Naive thymus-derived CD8-positive, alpha-beta T cell (primary cell): ENCODE measurements around the gene PREX1. TPM values are rescaled to one million over a fixed set of nuclear protein-coding genes. Genes with fewer than 3 reads are reported as not detected.

Experiments used
- ATAC-seq, 2 donors: fragments of 150-1000 bp; cut with Tn5 transposase in 1 of 2; sonication (Bioruptor Pico), chemical (Tn5 transposase) in 1 of 2; 1 replicate in 1 of 2; 2 replicates in 1 of 2; pipeline ENCODE4 v1.10.0; 2021; ENCODE audit warnings: mild to moderate bottlenecking in 2 of 2, moderate library complexity in 2 of 2
- POLR2A ChIA-PET: fragments of 350-600 bp; sonication (Branson Sonifier 250); formaldehyde crosslinking; loops from one replicate; lab custom pipeline; 2021; ENCODE audit warnings: antibody characterized with exemption; lab: Charles Lee
- DNase-seq, 10 donors: peaks; one replicate each; pipeline versions ENCODE4 v3.0.0 to v3.0.0-alpha.2; 2020 to 2022
- H3K27ac Mint-ChIP-seq, 10 donors: one replicate each; pipeline ENCODE4 v1.8.0; 2020 to 2022; ENCODE audit warnings: mild to moderate bottlenecking in 10 of 10, mixed read lengths in 10 of 10, moderate library complexity in 4 of 10, inconsistent platforms in 1 of 10
- H3K27me3 Mint-ChIP-seq, 5 donors: one replicate each; pipeline ENCODE4 v1.8.0; 2021 to 2022; ENCODE audit warnings: mixed read lengths in 5 of 5
- H3K36me3 Mint-ChIP-seq, 3 donors: one replicate each; pipeline ENCODE4 v1.8.0; 2020 to 2022; ENCODE audit warnings: mixed read lengths in 3 of 3, mild to moderate bottlenecking in 2 of 3, inconsistent platforms in 1 of 3
- H3K4me1 Mint-ChIP-seq, 4 donors: one replicate each; pipeline ENCODE4 v1.8.0; 2021 to 2022; ENCODE audit warnings: mixed read lengths in 4 of 4
- H3K4me3 Mint-ChIP-seq, 10 donors: one replicate each; pipeline ENCODE4 v1.8.0; 2020 to 2022; ENCODE audit warnings: mild to moderate bottlenecking in 10 of 10, mixed read lengths in 10 of 10, moderate library complexity in 6 of 10, inconsistent platforms in 1 of 10
- H3K9me3 Mint-ChIP-seq, 9 donors: one replicate each; pipeline ENCODE4 v1.8.0; 2020 to 2022; ENCODE audit warnings: mixed read lengths in 9 of 9, mild to moderate bottlenecking in 3 of 9, inconsistent platforms in 1 of 9, moderate library complexity in 1 of 9
- polyA plus RNA-seq, 3 donors: library from polyadenylated mRNA; unstranded; fragments of 300-500 nt; fragmentation: Illumina TruSeq; gene quantifications; one replicate each; pipeline ENCODE4 v1.2.3, GENCODE V29; 2021
- total RNA-seq, 8 experiments: library from RNA in 2 of 8; stranded (reverse) in 2 of 8; gene quantifications; one replicate each; pipeline ENCODE4 v1.2.3 and lab custom pipeline; 2021 to 2026

PREX1 gene
- total and polyA plus RNA-seq, 5 experiments from 2014 or later: 14.4 to 141 (median 38.5) TPM

- POLR2A ChIA-PET: interaction anchor here (0.7 to 1.6 kb wide), 2 partner anchors 958 to 1494 kb away, joined by 3 read pairs; no protein-coding TSS in a partner anchor
Observed at GRCh38 chr20:48621376-48622078, 206.3 kb downstream of the PREX1 start.

DNA sequence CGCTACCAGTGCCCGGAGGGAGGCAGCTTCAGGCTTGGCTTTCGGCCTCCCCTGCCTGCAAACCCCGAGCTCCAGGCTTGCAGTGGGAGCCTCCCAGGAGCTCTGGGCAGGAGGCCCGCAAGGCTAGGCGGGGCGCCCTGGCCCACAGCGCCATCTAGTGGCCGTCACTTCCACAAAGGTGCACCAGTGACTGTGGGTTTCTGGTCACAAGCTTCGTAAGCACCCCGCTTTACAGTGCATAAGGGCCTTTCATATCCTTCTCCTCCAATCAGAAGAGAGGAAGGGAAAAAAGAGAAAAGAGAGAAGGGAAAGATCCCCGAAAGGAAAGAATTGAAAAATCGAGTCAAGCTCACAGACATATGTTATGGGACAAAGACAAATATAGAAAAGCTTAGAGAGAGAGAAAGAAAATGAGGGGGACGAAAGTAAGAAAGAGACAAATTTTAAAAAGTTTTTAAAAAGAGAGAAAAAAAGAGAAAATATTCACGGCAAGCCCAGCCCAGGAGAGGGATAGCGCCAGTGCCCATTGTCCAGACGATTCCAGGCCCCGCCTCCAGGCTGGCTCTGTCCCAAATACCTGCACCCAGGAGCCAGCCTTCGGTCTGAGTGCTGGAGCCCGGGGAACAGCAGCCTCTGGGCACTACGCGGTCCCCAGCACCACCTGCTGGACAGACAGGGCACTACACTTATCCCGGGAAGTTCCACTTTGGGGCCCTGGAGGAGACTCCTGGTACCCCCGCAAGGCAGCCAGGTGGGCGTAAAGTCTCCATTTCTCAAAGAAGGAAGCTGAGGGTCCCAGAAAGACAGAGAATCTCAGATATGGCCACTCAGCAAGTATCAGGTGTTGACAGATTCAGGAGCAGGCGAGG is 207.1 kb downstream of the PREX1 start:
- Mint-ChIP-seq H3K4me3 (peak overlapping the region; percentile 39 to 85 (median 77)), H3K27me3 (peaks cover 0 to 5% (median 0%) of the 10 kb centered on the region in 5 donors), H3K36me3 (peaks cover 0 to 21% (median 4%) of the 10 kb centered on the region in 3 donors), H3K27ac (peak overlapping the region in 6 of 10 donors; percentile 16 to 92 (median 71)), H3K9me3 (no peaks in the 10 kb centered on the region), H3K4me1 (peaks cover 5 to 15% (median 11%) of the 10 kb centered on the region in 4 donors)
- peak; percentile 53 to 80 (median 68) for DNase-seq
- POLR2A ChIA-PET: interaction anchor here (1.0 to 1.6 kb wide), 4 partner anchors 893 to 957 kb away, joined by 3 to 7 read pairs (median 3); no protein-coding TSS in a partner anchor
- ATAC-seq: peak; percentile 80 to 88

More at GRCh38 chr20:48621376-48622078, 206.3 kb downstream of the PREX1 start:
- no peaks in the 10 kb centered on the region for H3K9me3 Mint-ChIP-seq
- H3K27ac Mint-ChIP-seq: peak overlapping the region in 4 of 10 donors; percentile 16 to 88 (median 54)
- peaks cover 6 to 18% (median 15%) of the 10 kb centered on the region in 4 donors for H3K4me1 Mint-ChIP-seq
- ATAC-seq: peak in 1 of 2 donors; percentile 26
- H3K36me3 Mint-ChIP-seq: peaks cover 0 to 28% (median 6%) of the 10 kb centered on the region in 3 donors
- peak in 1 of 10 donors; percentile 56 for DNase-seq
- H3K4me3 Mint-ChIP-seq: peak overlapping the region in 1 of 10 donors; percentile 77
- peaks cover 0 to 5% (median 0%) of the 10 kb centered on the region in 5 donors for H3K27me3 Mint-ChIP-seq

- peak overlapping the region in 1 of 10 donors; percentile 88 for H3K27ac Mint-ChIP-seq
- H3K27me3 Mint-ChIP-seq: peaks cover 0 to 5% (median 0%) of the 10 kb centered on the region in 5 donors
- POLR2A ChIA-PET: interaction anchor here (1.0 to 1.1 kb wide), 3 partner anchors 892 to 895 kb away, joined by 3 to 7 read pairs (median 3); no protein-coding TSS in a partner anchor
- H3K36me3 Mint-ChIP-seq: peaks cover 0 to 15% (median 2%) of the 10 kb centered on the region in 3 donors
- ATAC-seq (no peak), DNase-seq (peak in 2 of 10 donors; percentile 23 to 53)
- H3K9me3 Mint-ChIP-seq: no peaks in the 10 kb centered on the region
- H3K4me1 Mint-ChIP-seq: peaks cover 5 to 15% (median 11%) of the 10 kb centered on the region in 4 donors
- peak overlapping the region in 1 of 10 donors; percentile 77 for H3K4me3 Mint-ChIP-seq
Observed at GRCh38 chr20:48620154-48620506, 207.7 kb downstream of the PREX1 start.

- DNase-seq: peak in 1 of 10 donors; percentile 52
- Mint-ChIP-seq H3K27me3 (peaks cover 0 to 5% (median 0%) of the 10 kb centered on the region in 5 donors), H3K4me3 (no peak overlapping the region), H3K36me3 (peaks cover 0 to 8% (median 0%) of the 10 kb centered on the region in 3 donors), H3K4me1 (peaks cover 5 to 15% (median 11%) of the 10 kb centered on the region in 4 donors), H3K9me3 (no peaks in the 10 kb centered on the region), H3K27ac (peak overlapping the region in 2 of 10 donors; percentile 7 to 29)
- POLR2A ChIA-PET: interaction anchor here (0.6 kb wide), 1 partner anchor 1278 kb away, joined by 4 read pairs; no protein-coding TSS in a partner anchor
- no peak for ATAC-seq
Observed at GRCh38 chr20:48619126-48620101, 208.4 kb downstream of the PREX1 start.

GRCh38 chr20:48618631-48619030 is 209.2 kb downstream of the PREX1 start:
- peaks cover 0 to 6% (median 0%) of the 10 kb centered on the region in 3 donors for H3K36me3 Mint-ChIP-seq
- H3K27ac Mint-ChIP-seq: peak overlapping the region in 1 of 10 donors; percentile 43
- peaks cover 0 to 5% (median 0%) of the 10 kb centered on the region in 5 donors for H3K27me3 Mint-ChIP-seq
- peaks cover 5 to 15% (median 11%) of the 10 kb centered on the region in 4 donors for H3K4me1 Mint-ChIP-seq
- POLR2A ChIA-PET: interaction anchor here (0.6 kb wide), 1 partner anchor 1278 kb away, joined by 4 read pairs; no protein-coding TSS in a partner anchor
- no peaks in the 10 kb centered on the region for H3K9me3 Mint-ChIP-seq
- no peak overlapping the region for H3K4me3 Mint-ChIP-seq
- DNase-seq (peak in 1 of 10 donors; percentile 14), ATAC-seq (no peak)

DNA sequence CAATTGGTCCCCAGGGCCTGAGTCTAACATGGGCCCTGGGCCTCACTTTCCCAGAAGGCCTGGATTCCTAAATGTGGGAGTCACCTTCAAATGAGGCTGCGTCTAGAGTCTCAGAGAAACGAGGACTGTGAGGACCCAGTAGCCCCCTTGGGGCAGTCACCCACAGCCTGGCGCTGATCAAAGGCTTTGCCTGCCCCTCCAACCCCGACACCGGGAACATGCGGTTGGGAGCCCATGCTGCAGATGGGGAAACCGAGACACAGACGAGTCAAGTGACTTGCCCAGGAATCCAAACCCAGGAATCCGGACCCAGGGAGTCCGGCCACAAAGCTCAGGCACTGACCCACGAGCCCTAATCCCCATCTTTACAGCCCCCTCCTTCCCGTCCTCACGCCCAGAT is 209.7 kb downstream of the PREX1 start:
- H3K27me3 Mint-ChIP-seq: peaks cover 0 to 5% (median 0%) of the 10 kb centered on the region in 5 donors
- H3K4me1 Mint-ChIP-seq: peaks cover 5 to 15% (median 11%) of the 10 kb centered on the region in 4 donors
- H3K27ac Mint-ChIP-seq: no peak overlapping the region
- H3K4me3 Mint-ChIP-seq: no peak overlapping the region
- ATAC-seq (no peak), DNase-seq (peak in 1 of 10 donors; percentile 22)
- H3K36me3 Mint-ChIP-seq: peaks cover 0 to under 1% (median 0%) of the 10 kb centered on the region in 3 donors
- H3K9me3 Mint-ChIP-seq: no peaks in the 10 kb centered on the region
- POLR2A ChIA-PET: no interaction called here

DNA sequence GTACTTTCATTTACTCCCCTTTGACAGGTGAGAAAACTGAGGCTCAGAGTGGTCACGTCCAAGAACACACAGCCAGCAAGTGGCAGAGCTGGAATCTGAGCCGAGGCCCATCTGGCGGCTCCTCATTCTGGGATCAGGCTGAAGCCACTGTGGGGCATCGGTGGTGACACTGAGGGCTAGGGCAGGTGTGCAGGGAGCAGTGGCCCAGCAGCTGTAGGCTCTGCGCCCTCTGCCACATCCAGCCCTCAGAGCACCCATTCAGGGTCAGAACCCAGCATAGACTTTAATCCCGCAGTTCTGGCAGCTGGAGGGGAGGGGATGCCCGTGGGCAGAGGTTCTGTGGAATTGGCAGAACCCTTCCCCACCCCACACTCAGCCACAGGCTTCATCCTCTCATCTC is 210.3 kb downstream of the PREX1 start:
- no peaks in the 10 kb centered on the region for H3K36me3 Mint-ChIP-seq
- no peak overlapping the region for H3K4me3 Mint-ChIP-seq
- peak overlapping the region in 1 of 10 donors; percentile 19 for H3K27ac Mint-ChIP-seq
- no peaks in the 10 kb centered on the region for H3K9me3 Mint-ChIP-seq
- ATAC-seq (no peak), DNase-seq (peak in 1 of 10 donors; percentile 26)
- peaks cover 5 to 15% (median 11%) of the 10 kb centered on the region in 4 donors for H3K4me1 Mint-ChIP-seq
- POLR2A ChIA-PET: no interaction called here
- peaks cover 0 to 5% (median 0%) of the 10 kb centered on the region in 5 donors for H3K27me3 Mint-ChIP-seq

DNA sequence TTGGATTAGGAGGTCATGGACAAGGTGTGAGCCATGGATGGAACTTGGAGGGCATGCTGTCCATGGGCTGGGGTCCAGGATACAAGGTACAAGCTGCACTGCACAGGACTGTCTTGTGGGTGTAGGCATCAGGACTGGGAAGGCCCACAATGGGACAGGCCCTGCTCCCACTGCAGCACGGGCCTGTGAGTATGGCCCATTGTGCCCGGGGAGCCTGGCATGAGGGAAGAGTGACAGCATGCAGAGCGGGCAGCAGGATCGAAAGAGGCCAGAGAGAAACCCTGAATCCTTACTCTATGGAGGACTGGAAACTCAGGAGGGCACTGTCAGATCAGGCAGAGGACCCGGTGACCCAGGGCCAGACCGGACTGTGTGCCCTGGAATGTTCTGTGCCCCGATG is 211.3 kb downstream of the PREX1 start:
- ATAC-seq (no peak), DNase-seq (peak in 1 of 10 donors; percentile 35)
- Mint-ChIP-seq H3K4me1 (peaks cover 5 to 11% (median 10%) of the 10 kb centered on the region in 4 donors), H3K27ac (peak overlapping the region in 1 of 10 donors; percentile 51), H3K9me3 (no peaks in the 10 kb centered on the region), H3K27me3 (peaks cover 0 to 5% (median 0%) of the 10 kb centered on the region in 5 donors), H3K4me3 (no peak overlapping the region), H3K36me3 (no peaks in the 10 kb centered on the region)
- POLR2A ChIA-PET: interaction anchor here (0.6 kb wide), 1 partner anchor 1417 kb away, joined by 4 read pairs; no protein-coding TSS in a partner anchor

DNA sequence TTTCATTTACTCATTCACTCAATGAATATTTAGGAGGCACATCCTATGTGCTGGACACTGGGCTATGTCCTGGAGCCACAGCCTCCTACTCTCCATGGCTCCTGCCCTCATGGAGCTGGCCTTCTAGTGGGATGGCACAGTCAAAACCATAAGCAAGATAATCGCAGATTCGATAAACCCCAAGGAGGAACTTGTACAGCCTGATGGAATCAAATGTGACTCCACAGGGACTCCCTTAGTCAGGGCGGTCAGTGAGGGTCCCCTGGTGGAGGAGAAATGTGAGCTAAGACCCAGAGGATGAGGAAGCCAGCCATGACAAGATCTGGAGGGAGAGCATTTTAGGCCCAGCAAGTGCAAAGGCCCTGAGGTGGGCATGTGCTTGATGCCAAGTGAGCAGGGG is 211.9 kb downstream of the PREX1 start:
- Mint-ChIP-seq H3K9me3 (no peaks in the 10 kb centered on the region), H3K36me3 (no peaks in the 10 kb centered on the region), H3K27ac (no peak overlapping the region), H3K27me3 (peaks cover 0 to 5% (median 0%) of the 10 kb centered on the region in 5 donors), H3K4me1 (peaks cover 4 to 8% (median 4%) of the 10 kb centered on the region in 4 donors), H3K4me3 (no peak overlapping the region)
- POLR2A ChIA-PET: interaction anchor here (0.6 kb wide), 1 partner anchor 1417 kb away, joined by 4 read pairs; no protein-coding TSS in a partner anchor
- no peak for DNase-seq
- no peak for ATAC-seq

DNA sequence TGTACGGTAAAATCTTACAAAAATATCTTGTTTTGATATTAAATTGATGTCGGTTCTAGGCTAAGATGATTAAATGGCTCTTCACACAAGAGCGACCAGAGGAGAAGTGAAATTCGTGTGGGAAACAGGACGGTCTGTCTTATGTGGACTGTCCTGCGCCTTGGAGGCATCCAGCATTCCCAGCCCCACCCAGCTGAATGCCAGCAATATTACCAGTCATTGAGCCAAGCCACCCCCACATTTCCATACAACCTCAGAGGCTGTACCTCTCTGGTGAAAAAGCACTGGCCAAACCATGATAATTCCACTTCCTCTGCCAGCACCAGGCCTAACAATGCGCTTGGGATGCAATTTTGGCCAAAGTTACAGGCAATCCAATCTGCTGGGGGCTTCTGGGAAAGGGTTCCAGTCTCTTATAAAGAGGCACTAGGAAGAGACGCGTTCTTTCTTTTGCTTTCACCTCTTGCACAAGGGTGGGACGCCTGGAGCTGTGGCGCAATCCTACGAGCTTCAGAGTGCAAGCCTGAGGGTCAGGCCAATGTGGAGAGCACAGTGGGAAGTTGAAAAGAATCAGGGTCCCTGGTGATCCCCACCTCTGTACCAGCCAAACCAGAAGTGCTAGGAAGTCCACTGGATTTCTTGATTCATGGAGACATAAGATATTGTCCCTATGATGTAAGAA is 213.1 kb downstream of the PREX1 start:
- H3K36me3 Mint-ChIP-seq: no peaks in the 10 kb centered on the region
- no peak for ATAC-seq
- peaks cover 0 to 5% (median 2%) of the 10 kb centered on the region in 4 donors for H3K4me1 Mint-ChIP-seq
- no peak overlapping the region for H3K4me3 Mint-ChIP-seq
- no peaks in the 10 kb centered on the region for H3K9me3 Mint-ChIP-seq
- POLR2A ChIA-PET: no interaction called here
- no peak overlapping the region for H3K27ac Mint-ChIP-seq
- peaks cover 0 to 5% (median 3%) of the 10 kb centered on the region in 5 donors for H3K27me3 Mint-ChIP-seq
- DNase-seq: peak in 1 of 10 donors; percentile 9
